ENCODE results near the gene DIAPH3. TPM values are rescaled to one million over a fixed set of nuclear protein-coding genes. Genes with fewer than 3 reads are reported as not detected.

DIAPH3 gene
- polyA plus RNA-seq, 1 donor from 2014 or later: 0.37 TPM

DNA sequence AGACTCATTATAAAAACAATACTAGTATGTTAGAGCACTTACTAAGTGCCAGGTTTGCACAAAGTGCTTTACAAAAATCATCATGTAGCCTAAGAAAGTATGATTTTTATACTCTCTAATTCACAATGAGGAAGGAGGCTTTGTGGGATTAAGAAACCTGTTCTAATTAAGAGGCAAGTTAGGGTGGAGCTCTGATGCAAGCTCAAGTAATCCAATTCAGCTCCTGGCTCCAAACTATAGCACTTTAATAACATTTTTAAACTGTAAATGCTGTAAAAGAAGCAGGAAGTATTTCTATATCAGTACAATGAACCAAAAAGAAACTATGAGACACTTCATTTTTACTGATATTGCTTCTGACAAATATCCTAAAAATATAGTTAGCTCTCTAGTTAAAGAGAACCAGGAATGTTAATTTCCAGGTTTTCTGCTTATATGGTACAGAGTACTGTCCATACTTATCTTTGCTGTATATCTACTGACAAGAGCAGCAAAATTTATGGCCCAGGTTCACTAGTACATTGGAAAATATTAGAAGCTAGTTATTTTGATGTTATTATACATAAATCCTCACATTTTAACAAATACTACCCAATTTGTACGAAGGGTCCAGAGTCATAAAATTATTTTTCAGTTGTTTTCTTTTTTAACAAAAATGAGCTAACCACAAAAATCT lies 482.0 kb downstream of the DIAPH3 start:
- Histone ChIP-seq H3K9ac (ENCODE audit: low read length) (no peak overlapping the region), H2AFZ (ENCODE audit: low read depth, low read length) (no peak overlapping the region), H3K9me2 (ENCODE audit: insufficient read depth, low read length) (no peaks in the 10 kb centered on the region), H3F3A (ENCODE audit: insufficient read depth, low read length, poor library complexity, severe bottlenecking) (no peaks in the 10 kb centered on the region), H3K79me2 (replicated peaks; ENCODE audit: insufficient read depth, low read length) (no peaks in the 10 kb centered on the region), H4K20me1 (ENCODE audit: insufficient read depth) (no peaks in the 10 kb centered on the region), H3K4me2 (ENCODE audit: low read length) (no peak overlapping the region), H3K36me3 (ENCODE audit: insufficient read depth, low read length) (no peaks in the 10 kb centered on the region), H3K9me3 (ENCODE audit: low read length) (no peaks in the 10 kb centered on the region), H3K27ac (ENCODE audit: low read length) (no peak overlapping the region), H3K4me3 (ENCODE audit: low read length) (no peak overlapping the region), H3K27me3 (ENCODE audit: insufficient read depth, low read depth, low read length) (no peaks in the 10 kb centered on the region)
- TF ChIP-seq, protein P1, sequence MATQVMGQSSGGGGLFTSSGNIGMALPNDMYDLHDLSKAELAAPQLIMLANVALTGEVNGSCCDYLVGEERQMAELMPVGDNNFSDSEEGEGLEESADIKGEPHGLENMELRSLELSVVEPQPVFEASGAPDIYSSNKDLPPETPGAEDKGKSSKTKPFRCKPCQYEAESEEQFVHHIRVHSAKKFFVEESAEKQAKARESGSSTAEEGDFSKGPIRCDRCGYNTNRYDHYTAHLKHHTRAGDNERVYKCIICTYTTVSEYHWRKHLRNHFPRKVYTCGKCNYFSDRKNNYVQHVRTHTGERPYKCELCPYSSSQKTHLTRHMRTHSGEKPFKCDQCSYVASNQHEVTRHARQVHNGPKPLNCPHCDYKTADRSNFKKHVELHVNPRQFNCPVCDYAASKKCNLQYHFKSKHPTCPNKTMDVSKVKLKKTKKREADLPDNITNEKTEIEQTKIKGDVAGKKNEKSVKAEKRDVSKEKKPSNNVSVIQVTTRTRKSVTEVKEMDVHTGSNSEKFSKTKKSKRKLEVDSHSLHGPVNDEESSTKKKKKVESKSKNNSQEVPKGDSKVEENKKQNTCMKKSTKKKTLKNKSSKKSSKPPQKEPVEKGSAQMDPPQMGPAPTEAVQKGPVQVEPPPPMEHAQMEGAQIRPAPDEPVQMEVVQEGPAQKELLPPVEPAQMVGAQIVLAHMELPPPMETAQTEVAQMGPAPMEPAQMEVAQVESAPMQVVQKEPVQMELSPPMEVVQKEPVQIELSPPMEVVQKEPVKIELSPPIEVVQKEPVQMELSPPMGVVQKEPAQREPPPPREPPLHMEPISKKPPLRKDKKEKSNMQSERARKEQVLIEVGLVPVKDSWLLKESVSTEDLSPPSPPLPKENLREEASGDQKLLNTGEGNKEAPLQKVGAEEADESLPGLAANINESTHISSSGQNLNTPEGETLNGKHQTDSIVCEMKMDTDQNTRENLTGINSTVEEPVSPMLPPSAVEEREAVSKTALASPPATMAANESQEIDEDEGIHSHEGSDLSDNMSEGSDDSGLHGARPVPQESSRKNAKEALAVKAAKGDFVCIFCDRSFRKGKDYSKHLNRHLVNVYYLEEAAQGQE (IDR thresholded peaks at IDR 0.05; ENCODE audit: borderline replicate concordance): no peak
- no peak for TF ChIP-seq EP300 (conservative IDR thresholded peaks at IDR 0.05; ENCODE audit: poor library complexity, severe bottlenecking)

DNA sequence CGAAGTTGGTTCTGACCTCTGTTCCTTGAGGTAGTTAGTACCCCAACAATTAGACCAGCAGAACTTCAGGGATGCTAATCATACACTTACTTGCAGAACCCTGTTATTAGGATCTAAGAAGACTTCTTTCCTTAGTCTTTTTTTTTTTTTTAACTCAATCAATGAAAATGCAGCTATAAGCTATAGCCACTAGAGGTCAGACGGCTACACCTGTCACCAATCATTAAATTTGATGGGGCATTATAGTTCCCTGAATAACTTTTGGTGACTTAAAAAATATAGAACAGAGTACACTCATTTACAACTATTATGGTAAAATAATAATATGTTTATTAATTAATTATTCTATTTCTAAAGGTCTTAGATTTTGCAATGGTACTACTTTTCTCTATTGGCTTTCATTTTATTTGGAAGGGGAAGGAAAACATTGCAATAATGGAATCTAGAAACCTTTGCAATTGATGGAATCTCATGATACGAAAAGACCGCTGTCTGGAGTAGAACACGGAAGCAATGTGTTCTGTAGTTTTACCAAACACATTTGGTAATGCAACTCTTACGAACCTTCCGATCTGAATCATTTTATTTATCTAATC lies 483.2 kb downstream of the DIAPH3 start:
- H2AFZ ChIP-seq (ENCODE audit: low read depth, low read length): no peak overlapping the region
- H3K79me2 ChIP-seq (replicated peaks; ENCODE audit: insufficient read depth, low read length): no peaks in the 10 kb centered on the region
- H3K27ac ChIP-seq (ENCODE audit: low read length): no peak overlapping the region
- no peak overlapping the region for H3K4me3 ChIP-seq (ENCODE audit: low read length)
- no peaks in the 10 kb centered on the region for H3K27me3 ChIP-seq (ENCODE audit: insufficient read depth, low read depth, low read length)
- no peak overlapping the region for H3K9ac ChIP-seq (ENCODE audit: low read length)
- no peaks in the 10 kb centered on the region for H3K9me2 ChIP-seq (ENCODE audit: insufficient read depth, low read length)
- no peaks in the 10 kb centered on the region for H3F3A ChIP-seq (ENCODE audit: insufficient read depth, low read length, poor library complexity, severe bottlenecking)
- no peaks in the 10 kb centered on the region for H4K20me1 ChIP-seq (ENCODE audit: insufficient read depth)
- H3K4me2 ChIP-seq (ENCODE audit: low read length): no peak overlapping the region
- TF ChIP-seq, protein P2, sequence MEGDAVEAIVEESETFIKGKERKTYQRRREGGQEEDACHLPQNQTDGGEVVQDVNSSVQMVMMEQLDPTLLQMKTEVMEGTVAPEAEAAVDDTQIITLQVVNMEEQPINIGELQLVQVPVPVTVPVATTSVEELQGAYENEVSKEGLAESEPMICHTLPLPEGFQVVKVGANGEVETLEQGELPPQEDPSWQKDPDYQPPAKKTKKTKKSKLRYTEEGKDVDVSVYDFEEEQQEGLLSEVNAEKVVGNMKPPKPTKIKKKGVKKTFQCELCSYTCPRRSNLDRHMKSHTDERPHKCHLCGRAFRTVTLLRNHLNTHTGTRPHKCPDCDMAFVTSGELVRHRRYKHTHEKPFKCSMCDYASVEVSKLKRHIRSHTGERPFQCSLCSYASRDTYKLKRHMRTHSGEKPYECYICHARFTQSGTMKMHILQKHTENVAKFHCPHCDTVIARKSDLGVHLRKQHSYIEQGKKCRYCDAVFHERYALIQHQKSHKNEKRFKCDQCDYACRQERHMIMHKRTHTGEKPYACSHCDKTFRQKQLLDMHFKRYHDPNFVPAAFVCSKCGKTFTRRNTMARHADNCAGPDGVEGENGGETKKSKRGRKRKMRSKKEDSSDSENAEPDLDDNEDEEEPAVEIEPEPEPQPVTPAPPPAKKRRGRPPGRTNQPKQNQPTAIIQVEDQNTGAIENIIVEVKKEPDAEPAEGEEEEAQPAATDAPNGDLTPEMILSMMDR (IDR thresholded peaks at IDR 0.05; ENCODE audit: poor library complexity, severe bottlenecking): peak; percentile 69
- TF ChIP-seq, protein P1 (IDR thresholded peaks at IDR 0.05; ENCODE audit: borderline replicate concordance): no peak
- TF ChIP-seq EP300 (conservative IDR thresholded peaks at IDR 0.05; ENCODE audit: poor library complexity, severe bottlenecking) (no peak), MXI1 (conservative IDR thresholded peaks at IDR 0.05; ENCODE audit: poor library complexity, severe bottlenecking) (no peak), EZH2 (IDR thresholded peaks at IDR 0.05; ENCODE audit: borderline replicate concordance, insufficient read depth, low read length, poor library complexity, severe bottlenecking) (no peak), POLR2AphosphoS5 (IDR thresholded peaks at IDR 0.05) (no peak), TAF1 (IDR thresholded peaks at IDR 0.05; ENCODE audit: low read depth) (no peak), RAD21 (conservative IDR thresholded peaks at IDR 0.05) (peak; percentile 67), SMC3 (conservative IDR thresholded peaks at IDR 0.05; ENCODE audit: poor library complexity) (peak; percentile 72)
- no peaks in the 10 kb centered on the region for H3K36me3 ChIP-seq (ENCODE audit: insufficient read depth, low read length)
- H3K9me3 ChIP-seq (ENCODE audit: low read length): no peaks in the 10 kb centered on the region
